ENCODE data around the gene CLDN20.

CLDN20 gene

GRCh38 chr6:155259897-155260296, 3.9 kb upstream of the CLDN20 start (continued):
- TF ChIP-seq ZNF26 (tag by site-specific recombination; IDR thresholded peaks at IDR 0.05): no peak
- TF ChIP-seq ZSCAN23 (tag by site-specific recombination; IDR thresholded peaks at IDR 0.05): no peak
- TF ChIP-seq ZNF585B (tag by site-specific recombination; IDR thresholded peaks at IDR 0.05): no peak
- no peak for TF ChIP-seq GLIS2 (tag by site-specific recombination; IDR thresholded peaks at IDR 0.05)

GRCh38 chr6:155260686-155261085, 3.1 kb upstream of the CLDN20 start:
- Histone ChIP-seq H3K4me1 (ENCODE audit: control insufficient read depth, insufficient read depth, low read length) (no peaks in the 10 kb centered on the region), H3K27ac (ENCODE audit: extremely low read depth, low read depth, low read length) (no peak overlapping the region), H3K36me3 (ENCODE audit: control insufficient read depth in 2 of 2, insufficient read depth in 1 of 2, low read length in 2 of 2) (peaks cover 6 to 75% of the 10 kb centered on the region in 2 experiments), H3K9me3 (ENCODE audit: control insufficient read depth, insufficient read depth, low read depth, low read length) (no peaks in the 10 kb centered on the region), H3K4me3 (ENCODE audit: low read depth, low read length) (no peak overlapping the region)
- POLR2A ChIA-PET: no interaction called here
- TF ChIP-seq MYNN (tag by site-specific recombination; IDR thresholded peaks at IDR 0.05; ENCODE audit: borderline replicate concordance) (no peak), ZNF701 (tag by site-specific recombination; IDR thresholded peaks at IDR 0.05) (no peak), ZNF624 (tag by site-specific recombination; IDR thresholded peaks at IDR 0.05) (no peak), ZBTB48 (tag by site-specific recombination; IDR thresholded peaks at IDR 0.05) (no peak)
- CTCF ChIA-PET: interaction anchor here (0.6 to 1.8 kb wide), 2 partner anchors 52 to 83 kb away, joined by 4 to 5 read pairs; no protein-coding TSS in a partner anchor

GRCh38 chr6:155261111-155261900, 2.5 kb upstream of the CLDN20 start:
- no peak overlapping the region for H3K27ac ChIP-seq (ENCODE audit: extremely low read depth, low read depth, low read length)
- ChIA-PET CTCF (interaction anchor here (0.5 to 0.6 kb wide), 3 partner anchors 52 to 1017 kb away, joined by 3 to 4 read pairs (median 3); no protein-coding TSS in a partner anchor), POLR2A (no interaction called here)
- H3K4me1 ChIP-seq (ENCODE audit: control insufficient read depth, insufficient read depth, low read length): no peaks in the 10 kb centered on the region
- TF ChIP-seq ZNF404 (tag by site-specific recombination; IDR thresholded peaks at IDR 0.05) (no peak), ZNF350 (tag by site-specific recombination; IDR thresholded peaks at IDR 0.05) (no peak), MZF1 (tag by site-specific recombination; IDR thresholded peaks at IDR 0.05; ENCODE audit: borderline replicate concordance) (no peak), ZEB2 (tag by site-specific recombination; IDR thresholded peaks at IDR 0.05) (no peak), SP2 (tag by site-specific recombination; IDR thresholded peaks at IDR 0.05) (no peak), ZNF530 (tag by site-specific recombination; IDR thresholded peaks at IDR 0.05; ENCODE audit: low read depth) (no peak), BCL11B (tag by site-specific recombination; IDR thresholded peaks at IDR 0.05; ENCODE audit: low read depth) (no peak), ZNF121 (tag by site-specific recombination; IDR thresholded peaks at IDR 0.05) (no peak), ZNF302 (tag by site-specific recombination; IDR thresholded peaks at IDR 0.05; ENCODE audit: low read depth) (no peak), YY1 (tag by site-specific recombination; IDR thresholded peaks at IDR 0.05) (no peak), ZNF785 (tag by site-specific recombination; IDR thresholded peaks at IDR 0.05) (no peak), ZNF157 (tag by site-specific recombination; IDR thresholded peaks at IDR 0.05) (no peak), ZNF560 (tag by site-specific recombination; IDR thresholded peaks at IDR 0.05; ENCODE audit: borderline replicate concordance) (no peak), ZNF792 (tag by site-specific recombination; IDR thresholded peaks at IDR 0.05) (no peak)
- no peak overlapping the region for H3K4me3 ChIP-seq (ENCODE audit: low read depth, low read length)
- peaks cover 5 to 70% of the 10 kb centered on the region in 2 experiments for H3K36me3 ChIP-seq (ENCODE audit: control insufficient read depth in 2 of 2, insufficient read depth in 1 of 2, low read length in 2 of 2)
- no peaks in the 10 kb centered on the region for H3K9me3 ChIP-seq (ENCODE audit: control insufficient read depth, insufficient read depth, low read depth, low read length)
